ENCODE results near the gene SFXN5. TPM values are rescaled to one million over a fixed set of nuclear protein-coding genes. Genes with fewer than 3 reads are reported as not detected.

The SFXN5 gene
- polyA plus RNA-seq, 3 donors, result 5.9 to 28.6 (median 9.5) TPM

DNA sequence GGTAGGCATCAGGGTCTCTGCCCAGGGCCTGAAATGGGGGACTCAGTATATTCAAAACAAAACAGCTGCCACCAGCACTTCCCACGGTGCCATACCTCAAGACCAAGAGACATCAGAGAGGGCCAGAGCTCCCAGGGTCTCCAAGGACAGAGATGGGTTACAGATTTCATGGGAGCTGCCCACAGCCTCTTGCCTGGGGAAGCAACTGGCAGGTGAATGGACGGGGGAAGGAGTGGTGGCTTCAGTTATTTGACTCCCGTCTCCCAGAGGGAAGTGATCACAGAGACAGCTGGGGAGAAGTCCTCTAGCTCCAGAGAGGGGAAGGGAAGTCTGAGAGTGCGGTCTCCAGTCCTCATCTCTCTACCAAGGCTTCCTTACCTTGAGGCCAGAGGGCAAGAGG, 15.8 kb upstream of the SFXN5 start:
- H3K4me3 Mint-ChIP-seq, result no peak overlapping the region
- no peaks in the 10 kb centered on the region for H3K79me2 ChIP-seq (ENCODE audit: insufficient read depth, low read length)
- WGBS (ENCODE audit: insufficient coverage), result 100% methylated on average over 1 of the region's 4 CpGs
- DNase-seq, result no peak
- no peaks in the 10 kb centered on the region for H3K36me3 Mint-ChIP-seq
- no peaks in the 10 kb centered on the region for H3K9me3 ChIP-seq (replicated peaks in 1 of 2; ENCODE audit: control insufficient read depth in 1 of 2, insufficient read depth in 1 of 2, low read length in 2 of 2)
- no peak overlapping the region for H3K4me3 ChIP-seq (replicated peaks in 1 of 3; ENCODE audit: low read depth in 2 of 3, low read length in 3 of 3)
- no peak overlapping the region for H3K27ac ChIP-seq (ENCODE audit: low read depth in 1 of 2, low read length in 2 of 2)
- H3K4me2 ChIP-seq (replicated peaks; ENCODE audit: extremely low read depth, low read length, poor library complexity, severe bottlenecking), result no peak overlapping the region
- H2AFZ ChIP-seq (ENCODE audit: insufficient read depth, low read depth, low read length, poor library complexity, severe bottlenecking), result no peak overlapping the region
- no peaks in the 10 kb centered on the region for H3K36me3 ChIP-seq (replicated peaks in 1 of 2; ENCODE audit: control insufficient read depth in 1 of 2, insufficient read depth in 2 of 2, low read length in 2 of 2)
- no peak overlapping the region for H3K9ac ChIP-seq (ENCODE audit: insufficient read depth, low read length, poor library complexity, severe bottlenecking)
- H3K27ac Mint-ChIP-seq, result no peak overlapping the region
- TF ChIP-seq, protein P1, sequence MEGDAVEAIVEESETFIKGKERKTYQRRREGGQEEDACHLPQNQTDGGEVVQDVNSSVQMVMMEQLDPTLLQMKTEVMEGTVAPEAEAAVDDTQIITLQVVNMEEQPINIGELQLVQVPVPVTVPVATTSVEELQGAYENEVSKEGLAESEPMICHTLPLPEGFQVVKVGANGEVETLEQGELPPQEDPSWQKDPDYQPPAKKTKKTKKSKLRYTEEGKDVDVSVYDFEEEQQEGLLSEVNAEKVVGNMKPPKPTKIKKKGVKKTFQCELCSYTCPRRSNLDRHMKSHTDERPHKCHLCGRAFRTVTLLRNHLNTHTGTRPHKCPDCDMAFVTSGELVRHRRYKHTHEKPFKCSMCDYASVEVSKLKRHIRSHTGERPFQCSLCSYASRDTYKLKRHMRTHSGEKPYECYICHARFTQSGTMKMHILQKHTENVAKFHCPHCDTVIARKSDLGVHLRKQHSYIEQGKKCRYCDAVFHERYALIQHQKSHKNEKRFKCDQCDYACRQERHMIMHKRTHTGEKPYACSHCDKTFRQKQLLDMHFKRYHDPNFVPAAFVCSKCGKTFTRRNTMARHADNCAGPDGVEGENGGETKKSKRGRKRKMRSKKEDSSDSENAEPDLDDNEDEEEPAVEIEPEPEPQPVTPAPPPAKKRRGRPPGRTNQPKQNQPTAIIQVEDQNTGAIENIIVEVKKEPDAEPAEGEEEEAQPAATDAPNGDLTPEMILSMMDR (IDR thresholded peaks at IDR 0.05), result no peak
- H3K4me1 ChIP-seq (ENCODE audit: control insufficient read depth in 1 of 2, insufficient read depth in 2 of 2, low read length in 2 of 2), result peaks cover 2 to 6% of the 10 kb centered on the region in 2 donors
- H3K27me3 ChIP-seq (ENCODE audit: control insufficient read depth in 2 of 2, insufficient read depth in 2 of 2, low read length in 2 of 2), result no peaks in the 10 kb centered on the region
- H3K27me3 Mint-ChIP-seq (ENCODE audit: low read depth in 3 of 3), result peaks cover 0 to 7% (median 1%) of the 10 kb centered on the region in 3 donors
- no peaks in the 10 kb centered on the region for H4K20me1 ChIP-seq (ENCODE audit: insufficient read depth, low read length)
- no peaks in the 10 kb centered on the region for H3K9me3 Mint-ChIP-seq
- intact Hi-C loops (cut with micrococcal nuclease), result loop anchor here in 1 of 2 donors (5.0 kb wide), 1 partner anchor 90 kb away; no protein-coding TSS in a partner anchor
- H3K4me1 Mint-ChIP-seq, result peaks cover 8% of the 10 kb centered on the region

DNA sequence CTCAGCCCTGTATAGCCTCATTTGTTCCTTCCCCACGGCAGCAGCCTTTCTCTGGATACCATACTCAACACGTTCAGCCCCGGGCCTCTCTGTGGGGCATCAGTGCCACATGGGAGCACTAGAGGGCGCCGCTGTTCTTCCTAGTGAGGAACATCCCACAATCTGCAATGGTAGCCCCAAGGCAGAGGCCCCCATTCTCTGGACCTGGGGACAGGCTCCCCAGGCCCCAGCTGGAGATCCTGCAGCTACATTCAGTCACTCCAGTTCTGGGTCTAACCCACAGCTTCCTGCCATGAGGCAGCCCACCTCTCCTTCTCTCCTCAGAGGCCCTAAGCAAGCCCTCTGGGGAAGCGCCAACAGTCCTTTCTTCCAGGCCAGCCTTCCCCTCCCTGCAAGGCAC, 14.2 kb upstream of the SFXN5 start:
- H3K36me3 Mint-ChIP-seq, result no peaks in the 10 kb centered on the region
- 2% methylated on average over 5 of the region's 6 CpGs for WGBS (ENCODE audit: insufficient coverage)
- no peak overlapping the region for H3K27ac Mint-ChIP-seq
- intact Hi-C loops (cut with micrococcal nuclease), result loop anchor here (2.0 to 5.0 kb wide), 2 partner anchors 79 to 92 kb away; no protein-coding TSS in a partner anchor
- Histone ChIP-seq H3K36me3 (replicated peaks in 1 of 2; ENCODE audit: control insufficient read depth in 1 of 2, insufficient read depth in 2 of 2, low read length in 2 of 2) (no peaks in the 10 kb centered on the region), H3K79me2 (ENCODE audit: insufficient read depth, low read length) (no peaks in the 10 kb centered on the region), H3K27me3 (ENCODE audit: control insufficient read depth in 2 of 2, insufficient read depth in 2 of 2, low read length in 2 of 2) (no peaks in the 10 kb centered on the region), H3K4me1 (ENCODE audit: control insufficient read depth in 1 of 2, insufficient read depth in 2 of 2, low read length in 2 of 2) (no peaks in the 10 kb centered on the region), H3K27ac (ENCODE audit: low read depth in 1 of 2, low read length in 2 of 2) (no peak overlapping the region), H3K9me3 (replicated peaks in 1 of 2; ENCODE audit: control insufficient read depth in 1 of 2, insufficient read depth in 1 of 2, low read length in 2 of 2) (no peaks in the 10 kb centered on the region), H3K9ac (ENCODE audit: insufficient read depth, low read length, poor library complexity, severe bottlenecking) (no peak overlapping the region), H3K4me3 (replicated peaks in 1 of 3; ENCODE audit: low read depth in 2 of 3, low read length in 3 of 3) (no peak overlapping the region), H3K4me2 (replicated peaks; ENCODE audit: extremely low read depth, low read length, poor library complexity, severe bottlenecking) (no peak overlapping the region), H2AFZ (ENCODE audit: insufficient read depth, low read depth, low read length, poor library complexity, severe bottlenecking) (peak overlapping the region; percentile 3), H4K20me1 (ENCODE audit: insufficient read depth, low read length) (no peaks in the 10 kb centered on the region)
- H3K4me1 Mint-ChIP-seq, result peaks cover 2% of the 10 kb centered on the region
- peak; percentile 55 to 75 (median 71) for DNase-seq
- peaks cover 1 to 7% (median 3%) of the 10 kb centered on the region in 3 donors for H3K27me3 Mint-ChIP-seq (ENCODE audit: low read depth in 3 of 3)
- H3K4me3 Mint-ChIP-seq, result no peak overlapping the region
- no peaks in the 10 kb centered on the region for H3K9me3 Mint-ChIP-seq
- TF ChIP-seq, protein P1 (IDR thresholded peaks at IDR 0.05), result peak; percentile 94
